K562 (cell line): ENCODE data around the gene OR5A1.

ENCODE experiments used
- ATF2 ChIP-seq: sonication (generic); formaldehyde crosslinking; IDR thresholded peaks from 2 replicates; pipeline ENCODE4 v1.8.1; 2022; ENCODE audit warnings: missing genetic modification reagents
- CBX2 ChIP-seq: fragments of 200-600 bp; sonication (generic); IDR thresholded peaks from one replicate; pipeline ENCODE4 v1.6.1; 2012; ENCODE audit warnings: mild to moderate bottlenecking, low read length, inconsistent platforms; ENCODE audit not compliant: insufficient read depth, poor library complexity, severe bottlenecking
- CTCF ChIP-seq, 3 experiments: IDR thresholded peaks in 2 of 3; conservative IDR thresholded peaks in 1 of 3; 2 replicates each; pipeline ENCODE4 v1.5.1; 2011 to 2012; ENCODE audit warnings: low read length in 3 of 3, mild to moderate bottlenecking in 3 of 3, control low read depth in 2 of 3, improper control_type of control experiment in 1 of 3, inconsistent platforms in 1 of 3, low read depth in 1 of 3, mixed read lengths in 1 of 3, moderate library complexity in 1 of 3; ENCODE audit not compliant: insufficient read depth in 2 of 3
- HIVEP1 ChIP-seq: fragments of 250-450 bp; sonication (Bioruptor Pico); IDR thresholded peaks from 2 replicates; pipeline ENCODE4 v1.4.0; 2020; ENCODE audit warnings: mild to moderate bottlenecking
- MEIS2 ChIP-seq: fragments of 450-650 bp; IDR thresholded peaks from 2 replicates; pipeline ENCODE4 v1.6.1; 2014; ENCODE audit warnings: mild to moderate bottlenecking; ENCODE audit not compliant: partially characterized antibody
- POLR2A ChIP-seq: fragments of 450-650 bp; conservative IDR thresholded peaks from 2 replicates; pipeline ENCODE4 v1.6.1; 2016
- RFX1 ChIP-seq: fragments of 450-650 bp; IDR thresholded peaks from 2 replicates; pipeline ENCODE4 v1.6.1; 2016; ENCODE audit warnings: mild to moderate bottlenecking, moderate library complexity
- TRIM24 ChIP-seq, 2 experiments: fragments of 450-650 bp; IDR thresholded peaks; 2 replicates each; pipeline ENCODE4 v1.6.1; 2016
- USF2 ChIP-seq: sonication (generic); formaldehyde crosslinking; IDR thresholded peaks from 2 replicates; pipeline ENCODE4 v1.5.0; 2020; ENCODE audit warnings: missing genetic modification reagents
- ZBTB1 ChIP-seq: sonication (generic); formaldehyde crosslinking; IDR thresholded peaks from 2 replicates; pipeline ENCODE4 v1.8.1; 2023; ENCODE audit warnings: missing genetic modification reagents, low read depth, mild to moderate bottlenecking, borderline replicate concordance
- ZNF24 ChIP-seq: fragments of 450-650 bp; IDR thresholded peaks from 2 replicates; pipeline ENCODE4 v1.6.1; 2016
- ZNF398 ChIP-seq: fragments of 250-450 bp; sonication (Bioruptor Pico); IDR thresholded peaks from 2 replicates; pipeline ENCODE4 v1.8.0; 2021; ENCODE audit warnings: moderate library complexity, mild to moderate bottlenecking, inconsistent platforms
- ZNF75A ChIP-seq: fragments of 450-650 bp; formaldehyde crosslinking; IDR thresholded peaks from 2 replicates; pipeline ENCODE4 v1.4.0; 2020; ENCODE audit warnings: mild to moderate bottlenecking
- ZNF778 ChIP-seq: fragments of 450-650 bp; formaldehyde crosslinking; IDR thresholded peaks from 2 replicates; pipeline ENCODE4 v1.4.0; 2020; ENCODE audit warnings: mild to moderate bottlenecking, moderate library complexity

- TF ChIP-seq ZNF778 (CRISPR knock-in tag), result no peak
- TF ChIP-seq ZBTB1 (CRISPR knock-in tag), result no peak
- TF ChIP-seq HIVEP1 (CRISPR knock-in tag), result no peak
- no peak for TF ChIP-seq CTCF (IDR thresholded peaks at IDR 0.05 in 2 of 3, conservative IDR thresholded peaks at IDR 0.05 in 1 of 3; ENCODE audit: insufficient read depth in 2 of 3, low read depth in 1 of 3, low read length in 3 of 3)
- no peak for TF ChIP-seq ZNF75A (CRISPR knock-in tag)
- no peak for TF ChIP-seq RFX1
- TF ChIP-seq ZNF398 (CRISPR knock-in tag), result no peak
- no peak for TF ChIP-seq TRIM24 (IDR thresholded peaks at IDR 0.05)
- TF ChIP-seq CBX2, result no peak
- TF ChIP-seq ATF2 (CRISPR knock-in tag), result no peak
- no peak for TF ChIP-seq MEIS2
- no peak for TF ChIP-seq POLR2A
- TF ChIP-seq USF2 (CRISPR knock-in tag), result no peak
- TF ChIP-seq ZNF24, result no peak
Measured at GRCh38 chr11:59479906-59480305, 43.6 kb downstream of the OR5A1 start.
